Uterus (tissue), 4 donors: ENCODE results near the gene NUP50. TPM values are rescaled to one million over a fixed set of nuclear protein-coding genes. Genes with fewer than 3 reads are reported as not detected.
A peak's percentile ranks its signal among the peaks of the same experiment; 100 is the strongest.

Experiments used
- DNase-seq, 2 donors: peaks; one replicate each; pipeline ENCODE4 v3.0.0-alpha.2; 2019 to 2020
- H3K27ac ChIP-seq, 2 donors: fragments of 200-600 bp; sonication (generic); 1 replicate in 1 of 2; 2 replicates in 1 of 2; pipeline ENCODE4 v1.5.1; 2016 to 2018
- H3K27me3 ChIP-seq, 2 donors: fragments of 200-600 bp; sonication (generic); one replicate each; pipeline ENCODE4 v1.5.1; 2018 to 2019; ENCODE audit warnings: control low read depth in 1 of 2
- H3K36me3 ChIP-seq, 2 donors: fragments of 200-600 bp; sonication (generic); one replicate each; pipeline ENCODE4 v1.5.1; 2019; ENCODE audit warnings: control low read depth in 1 of 2
- H3K4me1 ChIP-seq, 2 donors: fragments of 200-600 bp; sonication (generic); one replicate each; pipeline ENCODE4 v1.5.1; 2018 to 2019; ENCODE audit warnings: control low read depth in 1 of 2
- H3K4me3 ChIP-seq, 2 donors: fragments of 200-600 bp; sonication (generic); 1 replicate in 1 of 2; 2 replicates in 1 of 2; pipeline ENCODE4 v1.5.1; 2018 to 2019; ENCODE audit warnings: mild to moderate bottlenecking in 1 of 2
- H3K9me3 ChIP-seq, 2 donors: fragments of 200-600 bp; sonication (generic); one replicate each; pipeline ENCODE4 v1.5.1; 2019; ENCODE audit warnings: control low read depth in 1 of 2
- CTCF ChIP-seq, 4 experiments: fragments of 200-600 bp in 2 of 4; fragments of 450-650 bp in 2 of 4; sonication (generic) in 2 of 4; IDR thresholded peaks; one replicate each; pipeline ENCODE4 v1.5.1; 2016 to 2019; ENCODE audit warnings: antibody characterized with exemption in 4 of 4, mild to moderate bottlenecking in 2 of 4, moderate library complexity in 1 of 4
- POLR2A ChIP-seq, 2 donors: fragments of 450-650 bp; IDR thresholded peaks; one replicate each; pipeline ENCODE4 v1.6.1; 2016; ENCODE audit warnings: antibody characterized with exemption in 2 of 2, mild to moderate bottlenecking in 1 of 2, moderate library complexity in 1 of 2
- intact Hi-C: fragments of 100-400 bp; cut with DNase I; formaldehyde crosslinking; loops from one replicate; pipeline ENCODE4 v1.15.1; 2023; ENCODE audit warnings: low total_unique reads
- total RNA-seq, 4 donors: library from RNA; depleted of rRNA in 3 of 4; stranded (reverse); fragments of >200 nt in 3 of 4; gene quantifications; one replicate each; pipeline versions ENCODE4 v1.1.0 to v1.2.4, GENCODE V29; 2014 to 2023
- donor health status: DM: yes; HTN: yes; CAD: no.

The NUP50 gene
- total RNA-seq, 4 donors from 2014 or later, result 45.7 to 558 (median 101) TPM

GRCh38 chr22:45225732-45226502 lies 62.2 kb downstream of the NUP50 start:
- intact Hi-C loops, result no loop called here
- no peak overlapping the region for H3K4me3 ChIP-seq
- peak in 1 of 2 donors; percentile 40 for DNase-seq
- H3K27me3 ChIP-seq, result no peaks in the 10 kb centered on the region
- H3K4me1 ChIP-seq, result no peaks in the 10 kb centered on the region
- H3K9me3 ChIP-seq, result no peaks in the 10 kb centered on the region
- TF ChIP-seq CTCF (IDR thresholded peaks at IDR 0.05), result no peak
- TF ChIP-seq POLR2A (IDR thresholded peaks at IDR 0.05), result no peak
- H3K27ac ChIP-seq, result no peak overlapping the region
- no peaks in the 10 kb centered on the region for H3K36me3 ChIP-seq

GRCh38 chr22:45226503-45227186 lies 62.9 kb downstream of the NUP50 start:
- H3K9me3 ChIP-seq, result no peaks in the 10 kb centered on the region
- TF ChIP-seq CTCF (IDR thresholded peaks at IDR 0.05) (no peak), POLR2A (IDR thresholded peaks at IDR 0.05) (no peak)
- H3K36me3 ChIP-seq, result no peaks in the 10 kb centered on the region
- intact Hi-C loops, result no loop called here
- H3K4me1 ChIP-seq, result no peaks in the 10 kb centered on the region
- H3K27ac ChIP-seq, result no peak overlapping the region
- H3K4me3 ChIP-seq, result no peak overlapping the region
- H3K27me3 ChIP-seq, result no peaks in the 10 kb centered on the region
- DNase-seq, result no peak

- no peak for DNase-seq
- Histone ChIP-seq H3K9me3 (no peaks in the 10 kb centered on the region), H3K4me3 (no peak overlapping the region), H3K4me1 (no peaks in the 10 kb centered on the region), H3K27me3 (no peaks in the 10 kb centered on the region), H3K36me3 (no peaks in the 10 kb centered on the region), H3K27ac (no peak overlapping the region)
- TF ChIP-seq POLR2A (IDR thresholded peaks at IDR 0.05) (no peak), CTCF (IDR thresholded peaks at IDR 0.05) (no peak)
- intact Hi-C loops, result no loop called here
Observed at GRCh38 chr22:45227645-45228400, 64.1 kb downstream of the NUP50 start.

- Histone ChIP-seq H3K4me1 (no peaks in the 10 kb centered on the region), H3K36me3 (no peaks in the 10 kb centered on the region), H3K27ac (no peak overlapping the region), H3K27me3 (no peaks in the 10 kb centered on the region), H3K4me3 (no peak overlapping the region), H3K9me3 (no peaks in the 10 kb centered on the region)
- intact Hi-C loops, result no loop called here
- no peak for DNase-seq
- TF ChIP-seq POLR2A (IDR thresholded peaks at IDR 0.05), result no peak
- no peak for TF ChIP-seq CTCF (IDR thresholded peaks at IDR 0.05)
Observed at GRCh38 chr22:45228401-45228754, 64.7 kb downstream of the NUP50 start.

- no peak for DNase-seq
- Histone ChIP-seq H3K36me3 (no peaks in the 10 kb centered on the region), H3K4me1 (no peaks in the 10 kb centered on the region), H3K9me3 (no peaks in the 10 kb centered on the region), H3K4me3 (no peak overlapping the region), H3K27ac (no peak overlapping the region), H3K27me3 (no peaks in the 10 kb centered on the region)
- TF ChIP-seq CTCF (IDR thresholded peaks at IDR 0.05) (no peak), POLR2A (IDR thresholded peaks at IDR 0.05) (no peak)
- intact Hi-C loops, result no loop called here
Observed at GRCh38 chr22:45229181-45229580, 65.5 kb downstream of the NUP50 start.
